GF-D8 (cell line): Measurements from ENCODE around the gene CFAP61.

Experiments used
- DNase-seq: peaks from one replicate; lab custom pipeline; 2025; lab: John Stamatoyannopoulos, UW

Gene CFAP61

DNA sequence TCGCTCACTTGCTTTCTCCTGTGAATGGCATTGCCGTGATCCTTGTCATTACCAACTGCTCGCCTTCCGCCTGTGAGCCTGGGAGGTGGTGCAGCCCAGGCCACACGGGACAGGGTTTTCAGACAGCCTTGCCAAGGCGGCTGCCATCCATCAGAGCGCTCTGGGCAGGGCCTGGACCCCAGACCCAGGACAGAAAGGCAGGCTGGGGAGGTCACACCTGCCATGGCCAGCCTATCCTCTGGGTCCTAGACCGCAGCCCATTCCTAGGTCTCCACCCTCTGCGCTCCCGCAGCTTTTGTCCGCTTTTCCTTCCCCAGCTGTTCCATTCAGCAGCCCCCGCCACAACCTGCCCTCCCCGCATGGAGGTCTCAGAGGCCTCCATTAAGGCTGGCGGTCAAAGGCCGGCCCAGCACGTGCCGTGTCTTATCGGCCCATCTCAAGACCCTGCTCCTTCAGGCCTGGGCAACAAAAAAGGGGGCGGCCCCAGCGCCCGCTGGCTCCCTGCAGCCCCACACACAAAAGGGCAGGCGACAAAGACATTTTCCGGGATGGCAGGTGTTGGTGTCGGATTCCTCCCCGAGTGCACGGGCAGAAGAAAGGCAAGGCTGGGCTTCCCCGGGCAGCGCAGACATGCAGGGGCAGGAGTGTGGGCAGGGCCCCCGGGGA is 343.7 kb downstream of the CFAP61 start:
- no peak for DNase-seq

DNA sequence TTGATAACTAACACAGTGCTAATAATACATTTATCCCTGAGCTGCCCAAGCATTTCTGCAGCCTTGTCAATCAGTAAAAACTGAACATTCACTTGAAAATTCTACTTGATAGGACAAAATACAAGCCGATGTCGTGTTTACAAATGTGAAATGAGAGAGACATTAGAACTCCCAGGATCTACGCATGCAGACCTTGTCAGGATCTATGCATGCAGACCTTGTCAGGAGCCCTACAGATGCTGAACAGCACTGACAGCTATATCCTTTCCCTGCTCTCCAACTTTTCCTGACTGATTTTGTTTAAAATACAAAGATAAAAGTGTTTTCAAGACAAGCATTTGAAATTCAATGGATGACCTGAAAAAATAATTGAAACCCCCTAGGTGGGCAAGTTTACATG is 344.5 kb downstream of the CFAP61 start:
- no peak for DNase-seq

- no peak for DNase-seq
These were observed 345.8 kb downstream of the CFAP61 start for GRCh38 chr20:20398123-20398522.

DNA sequence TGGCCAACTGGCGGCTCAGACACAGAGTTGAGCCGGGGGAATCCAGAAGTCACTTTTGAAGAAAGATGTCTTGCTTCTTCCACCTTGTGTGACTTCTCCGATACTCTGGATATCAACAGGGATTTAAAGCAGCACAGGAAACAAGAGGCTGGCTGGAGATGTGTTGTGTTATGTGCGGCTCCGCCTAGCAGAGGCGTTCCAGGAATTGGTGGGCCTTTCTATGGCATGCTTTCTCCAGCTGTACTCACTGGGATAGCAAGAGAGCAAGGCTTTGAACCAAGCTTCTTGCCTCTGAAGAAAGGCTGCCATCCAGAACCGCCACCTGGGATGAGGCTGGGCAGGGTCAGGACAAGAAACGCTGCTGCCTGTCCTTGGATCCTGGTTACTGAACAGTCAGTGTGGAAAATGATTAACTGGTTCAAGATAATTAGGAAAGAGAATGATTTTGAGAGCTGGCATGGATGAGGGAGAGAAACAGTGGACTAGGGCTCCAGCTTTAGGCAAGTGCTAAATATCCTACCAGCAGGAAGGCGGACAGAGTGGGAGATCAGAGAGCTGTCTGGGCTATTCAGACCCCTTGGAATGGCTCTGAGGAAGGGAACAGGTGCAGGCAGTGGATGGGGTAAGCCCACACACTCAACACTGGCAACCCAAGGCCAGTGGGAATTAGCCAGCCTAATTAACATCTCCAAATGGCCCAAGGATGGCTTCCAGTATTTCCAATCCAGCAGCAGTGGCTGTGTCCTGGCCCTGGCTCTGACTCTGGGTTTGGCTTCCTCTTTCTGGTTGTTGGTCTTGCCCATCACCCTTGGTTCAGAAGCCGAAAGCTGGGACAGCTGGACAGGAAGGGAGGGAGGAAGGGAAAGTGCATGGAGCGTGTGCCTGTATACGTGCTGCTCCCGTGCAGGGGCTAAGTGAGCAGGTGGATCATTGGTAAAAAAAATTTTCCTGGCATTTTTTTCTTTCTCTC is 347.5 kb downstream of the CFAP61 start:
- no peak for DNase-seq

DNA sequence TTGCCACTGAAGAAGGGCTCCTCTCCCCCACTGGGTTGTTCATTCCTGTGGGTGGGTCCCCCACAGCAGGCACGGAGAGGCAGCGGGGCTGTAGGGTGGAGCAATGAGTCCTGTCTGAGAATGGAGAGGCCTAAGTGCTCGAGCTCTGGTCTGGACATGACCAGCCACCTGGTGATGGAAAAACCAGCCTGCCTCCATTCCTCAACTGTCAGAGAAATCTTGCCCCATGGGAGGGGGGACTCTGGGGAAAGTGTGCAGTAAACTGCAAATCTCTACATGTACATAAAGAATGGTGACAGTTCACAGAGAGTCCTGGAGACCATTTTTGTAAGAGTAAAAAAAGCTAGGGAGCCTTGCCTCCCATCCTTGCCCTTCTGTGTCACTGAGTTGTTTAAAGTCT is 349.7 kb downstream of the CFAP61 start:
- DNase-seq, result no peak

DNA sequence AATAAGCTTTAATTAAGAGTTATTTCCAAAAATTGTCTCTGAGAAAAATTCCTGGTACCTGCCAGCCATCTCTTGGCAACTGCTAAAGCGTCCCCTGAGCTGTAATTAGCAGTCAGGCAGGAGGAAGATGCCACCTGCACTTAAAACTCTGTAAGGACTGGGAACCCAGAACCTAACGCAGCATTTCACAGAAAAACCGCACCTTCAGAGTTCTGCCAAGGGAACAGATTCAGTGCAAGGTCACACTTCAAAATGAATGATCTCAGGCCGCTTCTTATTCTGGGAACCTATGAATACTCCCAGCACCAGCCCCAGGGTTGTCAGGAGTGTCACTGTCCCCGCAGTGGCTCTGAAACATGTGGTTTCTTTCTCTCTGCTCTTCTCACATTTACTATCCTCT is 352.3 kb downstream of the CFAP61 start:
- DNase-seq, result no peak

GRCh38 chr20:20405623-20406022 is 353.3 kb downstream of the CFAP61 start:
- no peak for DNase-seq

DNA sequence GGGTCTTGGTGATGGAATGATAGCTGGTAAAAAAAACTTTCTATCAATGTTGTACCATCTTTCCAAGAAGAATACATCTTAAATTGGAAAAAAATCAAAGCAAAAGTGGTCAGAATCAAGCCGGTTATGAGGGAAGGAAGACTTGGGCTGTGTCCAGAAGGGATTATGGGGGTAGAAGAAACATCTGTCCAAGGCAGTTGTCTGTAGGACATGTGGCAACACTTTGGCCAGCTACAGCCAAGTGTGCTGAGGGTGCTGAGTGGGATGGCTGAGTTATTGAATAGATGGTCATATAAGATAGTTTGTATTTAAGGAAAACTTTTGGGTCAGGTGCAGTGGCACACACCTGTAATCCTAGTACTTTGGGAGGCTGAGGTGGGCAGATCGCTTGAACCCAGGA is 354.0 kb downstream of the CFAP61 start:
- DNase-seq, result no peak

DNA sequence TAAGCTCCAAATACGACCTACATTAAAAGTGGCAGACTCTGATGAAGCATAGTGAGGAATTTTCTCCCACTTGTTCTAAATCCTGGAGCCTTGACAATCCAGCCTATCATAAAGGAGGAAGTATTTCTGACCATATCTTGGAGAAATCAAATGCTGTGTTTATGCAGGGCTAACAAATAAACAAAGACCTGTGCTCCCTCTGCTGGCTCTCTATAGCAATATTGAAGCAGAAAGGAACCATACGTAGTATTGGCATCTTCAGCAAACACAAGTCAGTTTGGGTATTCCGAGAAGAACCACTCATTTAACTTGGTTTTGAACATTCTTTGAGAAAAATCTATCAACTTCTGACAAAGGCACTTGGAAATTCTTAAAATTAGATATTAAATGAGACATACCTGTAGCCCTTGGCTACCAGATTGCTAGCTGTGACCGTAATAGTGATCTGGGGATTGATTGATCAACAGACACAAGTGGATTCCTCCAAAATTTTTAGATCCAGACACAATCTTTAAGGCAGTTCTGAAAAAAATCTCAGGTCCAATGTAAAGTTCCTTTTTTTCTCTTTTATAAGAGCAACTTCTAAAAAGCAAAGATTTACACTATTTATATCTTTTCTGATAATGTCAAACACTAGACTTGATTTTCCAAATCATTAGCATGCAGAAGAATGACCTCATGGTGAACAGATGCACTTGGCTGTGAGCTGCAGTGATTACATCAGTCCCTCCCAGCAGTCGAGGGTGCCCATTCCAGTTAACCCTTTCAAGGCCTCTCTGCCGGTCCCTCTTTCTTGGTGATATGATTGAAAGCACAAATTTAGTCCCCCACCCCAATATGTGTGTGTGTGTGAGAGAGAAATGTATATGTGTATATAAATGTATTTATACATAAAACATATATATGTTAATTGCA is 355.8 kb downstream of the CFAP61 start:
- DNase-seq, result no peak

GRCh38 chr20:20409331-20409730 is 357.0 kb downstream of the CFAP61 start:
- DNase-seq, result no peak
